ENCODE data around the gene LDLRAD4.
A peak's percentile ranks its signal among the peaks of the same experiment; 100 is the strongest.

LDLRAD4 gene

GRCh38 chr18:13416208-13416607 lies 197.6 kb downstream of the LDLRAD4 start:
- no peak for DNase-seq

- DNase-seq = peak; percentile 34
Measured at GRCh38 chr18:13416848-13417247, 198.3 kb downstream of the LDLRAD4 start.

GRCh38 chr18:13418013-13418710 lies 199.6 kb downstream of the LDLRAD4 start:
- DNase-seq = no peak

- no peak for DNase-seq
Measured at GRCh38 chr18:13420969-13421686, 202.6 kb downstream of the LDLRAD4 start.

DNA sequence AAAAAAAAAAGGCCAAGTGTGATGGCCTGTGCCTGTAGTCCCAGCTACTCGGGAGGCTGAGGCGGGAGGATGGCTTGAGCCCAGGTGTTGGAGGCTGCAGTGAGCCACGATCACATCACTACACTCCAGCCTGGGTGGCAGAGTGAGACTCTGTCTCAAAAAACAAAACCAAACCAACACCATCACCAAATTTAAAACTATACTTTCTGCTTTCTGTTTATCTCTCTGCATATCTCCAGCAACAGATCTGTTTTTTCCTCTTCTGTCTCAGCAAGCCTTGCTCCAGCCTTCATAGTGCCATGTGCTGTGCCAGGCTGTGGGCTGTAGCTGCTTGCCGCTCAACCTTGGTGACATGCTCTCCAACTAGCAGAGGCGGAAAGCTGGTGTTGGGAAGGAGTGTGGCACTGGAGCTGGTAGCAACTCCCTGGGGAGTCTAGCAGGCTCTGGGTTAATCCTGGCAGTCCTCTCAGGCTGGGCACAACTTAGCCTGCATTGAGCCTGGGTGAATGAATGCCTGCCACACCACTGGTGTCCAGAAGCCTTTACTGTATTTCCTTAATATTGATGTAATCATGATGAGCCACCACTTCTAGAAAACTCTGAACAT lies 204.1 kb downstream of the LDLRAD4 start:
- no peak for DNase-seq

DNA sequence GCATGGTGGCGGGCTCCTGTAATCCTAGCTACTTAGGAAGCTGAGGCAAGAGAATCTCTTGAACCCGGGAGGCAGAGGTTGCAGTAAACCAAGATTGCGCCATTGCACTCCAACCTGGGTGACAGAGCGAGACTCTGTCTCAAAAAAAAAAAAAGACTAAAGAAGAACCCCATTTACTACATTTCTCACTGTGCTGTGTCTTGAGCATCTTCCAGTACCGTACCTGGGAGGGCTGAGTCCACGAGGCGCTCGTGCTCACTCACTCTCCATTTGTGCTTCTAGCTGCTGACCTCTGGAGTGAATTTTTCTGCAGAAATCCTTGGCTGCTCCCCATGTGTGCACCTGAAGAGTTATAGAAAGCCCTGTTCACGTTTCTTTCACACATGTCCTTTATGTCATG lies 204.8 kb downstream of the LDLRAD4 start:
- DNase-seq = no peak

GRCh38 chr18:13424363-13424762 lies 205.8 kb downstream of the LDLRAD4 start:
- DNase-seq = no peak

DNA sequence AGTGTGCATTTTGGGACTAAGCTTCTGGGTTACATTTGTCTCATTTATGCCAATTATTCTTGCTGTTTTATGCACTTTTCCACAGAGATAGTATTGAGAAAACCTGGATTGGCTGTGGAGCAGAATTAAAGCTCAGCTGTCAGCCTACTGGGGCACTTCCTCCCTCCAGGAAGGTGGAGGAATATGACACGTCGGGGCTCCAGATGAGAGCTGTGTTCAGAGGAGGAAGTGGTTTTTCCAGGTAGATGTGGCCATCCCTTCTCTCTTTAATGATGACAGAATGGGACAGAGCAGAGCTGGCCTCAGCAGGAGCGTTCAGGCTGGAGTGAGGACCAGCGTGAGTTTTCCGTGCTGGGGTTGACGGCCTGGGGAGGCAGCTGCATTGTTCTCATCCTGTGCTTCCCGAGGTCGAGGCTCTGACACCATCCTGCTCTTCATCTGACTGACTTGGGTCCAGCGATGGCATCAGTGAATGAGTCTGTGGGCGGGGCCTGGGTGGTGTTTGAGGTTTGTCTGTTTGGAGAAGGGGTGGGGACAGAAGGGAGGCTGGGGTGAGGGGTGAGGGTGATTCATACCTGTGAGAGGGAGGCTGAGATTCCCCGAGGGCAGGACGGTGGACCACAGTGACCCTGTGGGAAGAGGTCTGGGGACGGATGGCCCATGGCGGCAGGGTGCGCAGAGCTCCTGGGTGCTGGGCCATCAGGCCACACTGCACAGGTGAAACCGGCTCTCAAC lies 207.0 kb downstream of the LDLRAD4 start:
- peak; percentile 25 for DNase-seq

- no peak for DNase-seq
Measured at GRCh38 chr18:13427354-13427753, 208.8 kb downstream of the LDLRAD4 start.

- DNase-seq = no peak
Measured at GRCh38 chr18:13428319-13428718, 209.8 kb downstream of the LDLRAD4 start.

DNA sequence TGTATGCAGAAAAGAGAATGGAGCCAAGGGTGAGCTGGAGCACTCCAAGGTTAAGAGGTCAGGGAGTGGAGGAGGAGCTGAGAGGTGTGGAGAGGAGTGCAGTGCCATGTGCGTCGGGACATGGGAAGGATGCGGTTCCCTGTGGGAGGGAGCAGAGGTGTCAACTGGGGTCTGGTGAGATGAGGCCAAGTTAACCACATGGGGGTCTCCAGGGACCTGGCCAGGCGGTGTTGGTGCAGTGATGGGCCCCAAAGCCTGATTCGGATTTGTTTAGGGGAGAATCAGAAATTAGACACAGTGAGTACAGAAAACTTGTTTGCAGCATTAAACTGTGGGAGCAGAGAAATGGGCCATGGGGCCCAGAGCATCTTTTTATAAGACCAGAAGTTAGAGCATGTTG lies 210.5 kb downstream of the LDLRAD4 start:
- DNase-seq = no peak

GRCh38 chr18:13429884-13430510 lies 211.4 kb downstream of the LDLRAD4 start:
- no peak for DNase-seq

DNA sequence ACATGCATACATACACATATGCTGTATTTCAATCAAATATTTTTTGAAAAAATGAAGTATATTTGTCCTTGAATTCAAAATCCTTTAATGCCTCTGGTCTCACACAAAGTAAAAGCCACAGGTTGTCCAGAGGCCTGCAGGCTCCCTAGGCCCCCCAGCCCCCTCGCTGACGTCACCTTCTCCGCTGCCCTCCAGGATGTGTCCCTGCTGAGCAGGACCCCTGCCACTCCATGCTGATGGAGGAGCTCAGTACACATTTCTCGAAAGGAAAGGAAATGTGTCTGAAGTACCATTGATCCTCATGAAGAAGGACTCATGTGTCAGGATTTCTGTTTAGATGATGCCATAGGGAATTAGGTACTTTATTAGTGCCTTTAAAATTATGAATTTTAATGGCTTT lies 212.1 kb downstream of the LDLRAD4 start:
- no peak for DNase-seq

- DNase-seq = no peak
Measured at GRCh38 chr18:13431886-13432285, 213.3 kb downstream of the LDLRAD4 start.

DNA sequence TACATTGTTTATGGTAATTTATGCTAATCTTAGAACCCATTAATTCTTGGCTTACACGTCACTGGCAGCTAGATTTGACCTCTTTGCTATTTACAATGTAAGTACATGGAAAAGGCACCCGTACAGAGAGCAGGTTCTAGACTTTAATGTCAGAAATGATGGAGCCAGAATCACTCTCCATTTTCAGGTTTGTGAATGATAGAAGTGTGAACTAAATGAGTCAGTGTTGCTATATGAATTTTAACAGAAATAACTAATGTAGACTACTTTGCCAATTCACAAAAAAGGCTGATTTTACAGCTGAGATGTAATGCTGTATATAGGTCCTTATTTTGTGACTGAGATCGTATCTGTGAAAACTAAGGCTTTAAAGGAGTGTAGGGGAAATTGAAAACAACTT lies 214.6 kb downstream of the LDLRAD4 start:
- DNase-seq = no peak

DNA sequence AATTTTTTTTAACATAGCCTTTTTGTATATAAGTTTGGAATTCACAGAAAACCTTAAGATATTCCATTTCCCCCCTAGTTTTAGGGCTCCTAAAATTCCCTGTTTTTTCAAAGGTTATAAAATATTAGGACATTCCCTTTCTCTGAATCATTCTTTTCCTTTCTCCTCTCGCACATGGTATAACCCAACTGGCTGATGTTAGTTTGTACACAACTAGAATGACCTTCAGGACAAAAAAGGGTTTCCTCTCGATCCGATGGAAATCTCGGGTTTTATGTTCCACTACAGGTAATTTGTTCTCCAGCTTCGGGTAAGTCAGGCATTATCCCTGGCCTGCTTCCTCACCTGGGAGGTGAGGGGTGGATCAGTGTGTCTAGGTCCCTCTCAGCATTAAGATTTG lies 215.1 kb downstream of the LDLRAD4 start:
- DNase-seq = no peak

GRCh38 chr18:13434854-13435253 lies 216.3 kb downstream of the LDLRAD4 start:
- DNase-seq = no peak

GRCh38 chr18:13435586-13436333 lies 217.2 kb downstream of the LDLRAD4 start:
- no peak for DNase-seq

- no peak for DNase-seq
Measured at GRCh38 chr18:13436576-13436975, 218.0 kb downstream of the LDLRAD4 start.

DNA sequence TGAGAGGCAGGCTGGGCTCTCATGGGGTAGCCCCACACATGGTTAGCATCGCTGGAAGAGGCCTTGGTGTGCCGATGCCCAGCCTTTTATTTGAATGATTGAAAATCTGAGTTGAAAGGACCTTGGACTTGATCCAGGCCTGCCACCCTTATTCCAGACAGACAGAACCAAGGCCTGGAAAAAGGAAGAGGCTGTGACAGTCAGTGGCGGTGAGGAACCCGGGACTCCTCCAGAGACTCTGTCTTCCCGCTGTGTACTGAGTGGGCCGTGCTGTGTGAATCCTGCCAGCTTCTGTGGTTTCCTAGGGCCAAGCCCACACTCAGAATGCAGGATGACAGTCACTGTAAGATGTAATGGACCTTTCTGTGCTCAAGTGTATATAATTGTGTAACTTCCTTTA lies 218.5 kb downstream of the LDLRAD4 start:
- no peak for DNase-seq

- DNase-seq = no peak
Measured at GRCh38 chr18:13437796-13438506, 219.4 kb downstream of the LDLRAD4 start.

Measured in NCI-H510A treated with DMSO at 0.1 percent for 48 hours (cell line).